SK-N-SH treated with all-trans-retinoic acid at 6 μM for 48 hours (cell line): ENCODE data around the gene KDM2B.

Experiments used
- ATAC-seq: fragments of 200-7000 bp; cut with Tn5 transposase; 3 replicates; pipeline ENCODE4 v1.9.1; 2020; ENCODE audit warnings: mild to moderate bottlenecking, moderate library complexity
- ARNTL ChIP-seq: fragments of 450-650 bp; formaldehyde crosslinking; IDR thresholded peaks from 2 replicates; pipeline ENCODE4 v1.5.0; 2020; ENCODE audit warnings: low read depth, mild to moderate bottlenecking, moderate library complexity, borderline replicate concordance
- BACH2 ChIP-seq: fragments of 250-450 bp; sonication (Bioruptor Pico); IDR thresholded peaks from 2 replicates; pipeline ENCODE4 v1.9.0; 2021; ENCODE audit warnings: mild to moderate bottlenecking, borderline replicate concordance
- CSDC2 ChIP-seq: fragments of 250-450 bp; sonication (Bioruptor Pico); IDR thresholded peaks from 2 replicates; pipeline ENCODE4 v1.5.0; 2020; ENCODE audit warnings: mild to moderate bottlenecking, moderate library complexity
- ESRRG ChIP-seq: fragments of 250-450 bp; sonication (Bioruptor Pico); IDR thresholded peaks from 2 replicates; pipeline ENCODE4 v1.6.1; 2021; ENCODE audit warnings: mild to moderate bottlenecking
- GLIS3 ChIP-seq: fragments of 250-450 bp; sonication (Bioruptor Pico); IDR thresholded peaks from 2 replicates; pipeline ENCODE4 v1.5.0; 2020; ENCODE audit warnings: mild to moderate bottlenecking, moderate library complexity
- ISL1 ChIP-seq: fragments of 250-450 bp; sonication (Bioruptor Pico); IDR thresholded peaks from 2 replicates; pipeline ENCODE4 v2.1.2; 2022; ENCODE audit warnings: mild to moderate bottlenecking, moderate library complexity
- OSR1 ChIP-seq: fragments of 250-450 bp; sonication (Bioruptor Pico); IDR thresholded peaks from 2 replicates; pipeline ENCODE4 v1.8.0; 2022; ENCODE audit warnings: moderate library complexity, mild to moderate bottlenecking, inconsistent platforms
- POU6F1 ChIP-seq: fragments of 250-450 bp; sonication (Bioruptor Pico); IDR thresholded peaks from 2 replicates; pipeline ENCODE4 v1.8.0; 2021; ENCODE audit warnings: low read depth, mild to moderate bottlenecking, moderate library complexity, borderline replicate concordance
- PPARA ChIP-seq: fragments of 250-450 bp; sonication (Bioruptor Pico); IDR thresholded peaks from 2 replicates; pipeline ENCODE4 v1.5.0; 2020; ENCODE audit warnings: mild to moderate bottlenecking, borderline replicate concordance
- RARB ChIP-seq: fragments of 250-450 bp; sonication (Bioruptor Pico); IDR thresholded peaks from 2 replicates; pipeline ENCODE4 v1.8.0; 2021; ENCODE audit warnings: mild to moderate bottlenecking, moderate library complexity
- SNAI2 ChIP-seq: fragments of 250-450 bp; sonication (Bioruptor Pico); IDR thresholded peaks from 2 replicates; pipeline ENCODE4 v1.5.0; 2020; ENCODE audit warnings: mild to moderate bottlenecking, moderate library complexity
- TCF4 ChIP-seq: fragments of 250-450 bp; sonication (Bioruptor Pico); IDR thresholded peaks from 2 replicates; pipeline ENCODE4 v1.8.0; 2021; ENCODE audit warnings: mild to moderate bottlenecking, moderate library complexity, borderline replicate concordance
- TOX ChIP-seq: fragments of 250-450 bp; sonication (Bioruptor Pico); IDR thresholded peaks from 2 replicates; pipeline ENCODE4 v1.8.0; 2021; ENCODE audit warnings: mild to moderate bottlenecking, moderate library complexity, borderline replicate concordance
- ZC3H10 ChIP-seq: fragments of 250-450 bp; sonication (Bioruptor Pico); IDR thresholded peaks from 2 replicates; pipeline ENCODE4 v1.5.1; 2021; ENCODE audit warnings: mild to moderate bottlenecking, moderate library complexity
- ZFP3 ChIP-seq: fragments of 250-450 bp; sonication (Bioruptor Pico); IDR thresholded peaks from 2 replicates; pipeline ENCODE4 v1.5.0; 2020; ENCODE audit warnings: mild to moderate bottlenecking, moderate library complexity
- ZFP30 ChIP-seq: fragments of 450-650 bp; formaldehyde crosslinking; IDR thresholded peaks from 2 replicates; pipeline ENCODE4 v1.5.0; 2022; ENCODE audit warnings: mild to moderate bottlenecking, moderate library complexity
- ZNF565 ChIP-seq: fragments of 450-650 bp; formaldehyde crosslinking; conservative IDR thresholded peaks from 2 replicates; pipeline ENCODE4 v1.5.0; 2020; ENCODE audit warnings: low read depth, mild to moderate bottlenecking, moderate library complexity
- ZNF70 ChIP-seq: fragments of 450-650 bp; formaldehyde crosslinking; IDR thresholded peaks from 2 replicates; pipeline ENCODE4 v1.5.0; 2020; ENCODE audit warnings: mild to moderate bottlenecking, moderate library complexity
- ZNF8 ChIP-seq: fragments of 450-650 bp; formaldehyde crosslinking; IDR thresholded peaks from 2 replicates; pipeline ENCODE4 v1.5.0; 2020; ENCODE audit warnings: mild to moderate bottlenecking, moderate library complexity
- TF ChIP-seq, protein P1 (sequence below): fragments of 250-450 bp; sonication (Bioruptor Pico); IDR thresholded peaks from 2 replicates; pipeline ENCODE4 v1.8.0; 2020; ENCODE audit warnings: mild to moderate bottlenecking, moderate library complexity, borderline replicate concordance
- TF ChIP-seq, protein P2 (sequence below): fragments of 250-450 bp; sonication (Bioruptor Pico); IDR thresholded peaks from 2 replicates; pipeline ENCODE4 v1.5.1; 2020; ENCODE audit warnings: low read depth, mild to moderate bottlenecking, moderate library complexity
- TF ChIP-seq, protein P3 (sequence below): fragments of 250-450 bp; sonication (Bioruptor Pico); IDR thresholded peaks from 2 replicates; pipeline ENCODE4 v1.5.0; 2020; ENCODE audit warnings: mild to moderate bottlenecking, moderate library complexity

KDM2B gene

GRCh38 chr12:121448771-121449315 is 132.0 kb downstream of the KDM2B start:
- TF ChIP-seq BACH2 (CRISPR knock-in tag), result no peak
- TF ChIP-seq OSR1 (CRISPR knock-in tag), result no peak
- TF ChIP-seq ZC3H10 (CRISPR knock-in tag), result no peak
- no peak for TF ChIP-seq PPARA (CRISPR knock-in tag)
- no peak for TF ChIP-seq ZNF8 (CRISPR knock-in tag)
- TF ChIP-seq SNAI2 (CRISPR knock-in tag), result no peak
- no peak for TF ChIP-seq ARNTL (CRISPR knock-in tag)
- no peak for TF ChIP-seq ZNF70 (CRISPR knock-in tag)
- TF ChIP-seq, protein P1, sequence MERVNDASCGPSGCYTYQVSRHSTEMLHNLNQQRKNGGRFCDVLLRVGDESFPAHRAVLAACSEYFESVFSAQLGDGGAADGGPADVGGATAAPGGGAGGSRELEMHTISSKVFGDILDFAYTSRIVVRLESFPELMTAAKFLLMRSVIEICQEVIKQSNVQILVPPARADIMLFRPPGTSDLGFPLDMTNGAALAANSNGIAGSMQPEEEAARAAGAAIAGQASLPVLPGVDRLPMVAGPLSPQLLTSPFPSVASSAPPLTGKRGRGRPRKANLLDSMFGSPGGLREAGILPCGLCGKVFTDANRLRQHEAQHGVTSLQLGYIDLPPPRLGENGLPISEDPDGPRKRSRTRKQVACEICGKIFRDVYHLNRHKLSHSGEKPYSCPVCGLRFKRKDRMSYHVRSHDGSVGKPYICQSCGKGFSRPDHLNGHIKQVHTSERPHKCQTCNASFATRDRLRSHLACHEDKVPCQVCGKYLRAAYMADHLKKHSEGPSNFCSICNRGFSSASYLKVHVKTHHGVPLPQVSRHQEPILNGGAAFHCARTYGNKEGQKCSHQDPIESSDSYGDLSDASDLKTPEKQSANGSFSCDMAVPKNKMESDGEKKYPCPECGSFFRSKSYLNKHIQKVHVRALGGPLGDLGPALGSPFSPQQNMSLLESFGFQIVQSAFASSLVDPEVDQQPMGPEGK (CRISPR knock-in tag), result no peak
- TF ChIP-seq ESRRG (CRISPR knock-in tag), result no peak
- no peak for TF ChIP-seq RARB (CRISPR knock-in tag)
- TF ChIP-seq ISL1 (CRISPR knock-in tag), result no peak
- TF ChIP-seq ZFP30, result no peak
- no peak for TF ChIP-seq GLIS3 (CRISPR knock-in tag)
- ATAC-seq, result no peak

DNA sequence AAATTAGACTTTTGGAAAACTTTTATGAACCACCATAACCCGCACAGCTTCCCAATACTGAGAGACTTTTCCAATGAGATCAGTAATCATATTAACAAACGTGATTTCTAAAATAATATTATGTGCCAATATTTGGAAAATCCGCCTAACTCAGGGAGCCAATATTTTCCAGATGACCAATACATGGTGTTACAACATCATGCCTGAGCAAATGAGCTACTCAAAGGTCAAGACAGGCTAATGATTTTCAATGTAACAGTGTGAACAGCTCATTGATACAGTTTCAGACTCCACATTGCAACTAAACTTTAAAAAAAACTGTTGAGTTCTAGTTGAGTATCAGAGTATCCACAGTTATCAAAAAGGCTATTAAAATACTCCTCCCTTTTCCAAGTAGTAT is 134.1 kb downstream of the KDM2B start:
- no peak for ATAC-seq
- TF ChIP-seq ZFP30 (no peak), ARNTL (CRISPR knock-in tag) (no peak), ZC3H10 (CRISPR knock-in tag) (no peak), ZFP3 (CRISPR knock-in tag) (no peak), GLIS3 (CRISPR knock-in tag) (no peak), TOX (no peak), ZNF565 (CRISPR knock-in tag) (no peak), POU6F1 (no peak), ZNF8 (CRISPR knock-in tag) (no peak), RARB (CRISPR knock-in tag) (no peak), CSDC2 (CRISPR knock-in tag) (no peak), TCF4 (CRISPR knock-in tag) (no peak)

DNA sequence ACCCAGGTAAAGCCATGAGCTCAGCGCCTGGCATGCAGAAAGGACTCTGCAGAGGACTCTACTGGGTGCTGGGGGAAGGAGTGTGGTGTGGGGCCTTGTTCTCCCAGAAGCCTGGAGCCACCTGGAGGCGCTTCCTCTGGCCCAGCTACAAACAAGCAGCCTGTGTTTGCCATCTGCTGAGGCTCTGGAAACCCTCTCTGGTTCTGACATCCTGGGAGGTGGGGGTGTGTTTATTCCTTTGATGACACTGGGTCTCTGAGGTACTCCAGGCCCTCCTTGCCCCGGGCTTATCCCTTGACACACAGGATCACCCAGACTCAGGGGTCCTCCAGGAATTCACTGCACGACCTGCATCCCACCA is 136.0 kb downstream of the KDM2B start:
- TF ChIP-seq OSR1 (CRISPR knock-in tag) (no peak), ZFP3 (CRISPR knock-in tag) (no peak), CSDC2 (CRISPR knock-in tag) (no peak)
- TF ChIP-seq, protein P1 (CRISPR knock-in tag), result no peak
- TF ChIP-seq, protein P2, sequence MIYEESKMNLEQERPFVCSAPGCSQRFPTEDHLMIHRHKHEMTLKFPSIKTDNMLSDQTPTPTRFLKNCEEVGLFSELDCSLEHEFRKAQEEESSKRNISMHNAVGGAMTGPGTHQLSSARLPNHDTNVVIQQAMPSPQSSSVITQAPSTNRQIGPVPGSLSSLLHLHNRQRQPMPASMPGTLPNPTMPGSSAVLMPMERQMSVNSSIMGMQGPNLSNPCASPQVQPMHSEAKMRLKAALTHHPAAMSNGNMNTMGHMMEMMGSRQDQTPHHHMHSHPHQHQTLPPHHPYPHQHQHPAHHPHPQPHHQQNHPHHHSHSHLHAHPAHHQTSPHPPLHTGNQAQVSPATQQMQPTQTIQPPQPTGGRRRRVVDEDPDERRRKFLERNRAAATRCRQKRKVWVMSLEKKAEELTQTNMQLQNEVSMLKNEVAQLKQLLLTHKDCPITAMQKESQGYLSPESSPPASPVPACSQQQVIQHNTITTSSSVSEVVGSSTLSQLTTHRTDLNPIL (CRISPR knock-in tag), result no peak
- ATAC-seq, result no peak

- no peak for ATAC-seq
- TF ChIP-seq ZNF8 (CRISPR knock-in tag), result no peak
- no peak for TF ChIP-seq OSR1 (CRISPR knock-in tag)
- TF ChIP-seq ISL1 (CRISPR knock-in tag), result no peak
- TF ChIP-seq ZFP30, result no peak
- TF ChIP-seq, protein P3, sequence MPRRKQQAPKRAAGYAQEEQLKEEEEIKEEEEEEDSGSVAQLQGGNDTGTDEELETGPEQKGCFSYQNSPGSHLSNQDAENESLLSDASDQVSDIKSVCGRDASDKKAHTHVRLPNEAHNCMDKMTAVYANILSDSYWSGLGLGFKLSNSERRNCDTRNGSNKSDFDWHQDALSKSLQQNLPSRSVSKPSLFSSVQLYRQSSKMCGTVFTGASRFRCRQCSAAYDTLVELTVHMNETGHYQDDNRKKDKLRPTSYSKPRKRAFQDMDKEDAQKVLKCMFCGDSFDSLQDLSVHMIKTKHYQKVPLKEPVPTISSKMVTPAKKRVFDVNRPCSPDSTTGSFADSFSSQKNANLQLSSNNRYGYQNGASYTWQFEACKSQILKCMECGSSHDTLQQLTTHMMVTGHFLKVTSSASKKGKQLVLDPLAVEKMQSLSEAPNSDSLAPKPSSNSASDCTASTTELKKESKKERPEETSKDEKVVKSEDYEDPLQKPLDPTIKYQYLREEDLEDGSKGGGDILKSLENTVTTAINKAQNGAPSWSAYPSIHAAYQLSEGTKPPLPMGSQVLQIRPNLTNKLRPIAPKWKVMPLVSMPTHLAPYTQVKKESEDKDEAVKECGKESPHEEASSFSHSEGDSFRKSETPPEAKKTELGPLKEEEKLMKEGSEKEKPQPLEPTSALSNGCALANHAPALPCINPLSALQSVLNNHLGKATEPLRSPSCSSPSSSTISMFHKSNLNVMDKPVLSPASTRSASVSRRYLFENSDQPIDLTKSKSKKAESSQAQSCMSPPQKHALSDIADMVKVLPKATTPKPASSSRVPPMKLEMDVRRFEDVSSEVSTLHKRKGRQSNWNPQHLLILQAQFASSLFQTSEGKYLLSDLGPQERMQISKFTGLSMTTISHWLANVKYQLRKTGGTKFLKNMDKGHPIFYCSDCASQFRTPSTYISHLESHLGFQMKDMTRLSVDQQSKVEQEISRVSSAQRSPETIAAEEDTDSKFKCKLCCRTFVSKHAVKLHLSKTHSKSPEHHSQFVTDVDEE (CRISPR knock-in tag), result no peak
- TF ChIP-seq ZNF70 (CRISPR knock-in tag), result no peak
- TF ChIP-seq TOX, result no peak
- no peak for TF ChIP-seq ZC3H10 (CRISPR knock-in tag)
- no peak for TF ChIP-seq ZFP3 (CRISPR knock-in tag)
Observed at GRCh38 chr12:121443911-121444841, 136.6 kb downstream of the KDM2B start.
